ENCODE data around the gene PHKA2.
A peak's percentile ranks its signal among the peaks of the same experiment; 100 is the strongest.
"Not testable (repeated sequence)": the region's sequence is repeated elsewhere in the genome, so short reads cannot be mapped to it uniquely, and the experiment has no call there.

Gene PHKA2

GRCh38 chrX:18992829-18993228, 8.9 kb upstream of the PHKA2 start:
- no peak for TF ChIP-seq CTCF (conservative IDR thresholded peaks at IDR 0.05)
- H3K27ac ChIP-seq: no peak overlapping the region

- peak overlapping the region; percentile 86 for H3K27ac ChIP-seq
- no peak for TF ChIP-seq CTCF (conservative IDR thresholded peaks at IDR 0.05)
Measured at GRCh38 chrX:18985186-18985435, 1.2 kb upstream of the PHKA2 start.

- TF ChIP-seq CTCF (conservative IDR thresholded peaks at IDR 0.05): peak; percentile 37
- H3K27ac ChIP-seq: peak overlapping the region; percentile 86
Measured at GRCh38 chrX:18984381-18985185, 669 bp upstream of the PHKA2 start.

GRCh38 chrX:18981124-18981807, 2.6 kb downstream of the PHKA2 start:
- TF ChIP-seq CTCF (conservative IDR thresholded peaks at IDR 0.05): no peak

GRCh38 chrX:18980262-18980661, 3.7 kb downstream of the PHKA2 start:
- H3K27ac ChIP-seq: not testable (repeated sequence)

More at GRCh38 chrX:18981124-18981807, 2.6 kb downstream of the PHKA2 start:
- H3K27ac ChIP-seq: no peak overlapping the region

GRCh38 chrX:18974993-18975392, 8.9 kb downstream of the PHKA2 start:
- no peak overlapping the region for H3K27ac ChIP-seq
- TF ChIP-seq CTCF (conservative IDR thresholded peaks at IDR 0.05): no peak

- peak overlapping the region; percentile 29; the same call in 1 of the 2 replicates for H3K27ac ChIP-seq
- TF ChIP-seq CTCF (conservative IDR thresholded peaks at IDR 0.05): no peak
Measured at GRCh38 chrX:18973527-18974192, 10.3 kb downstream of the PHKA2 start.
